Epithelial cell of umbilical artery (primary cell): Measurements from ENCODE around the gene ZNF260. TPM values are rescaled to one million over a fixed set of nuclear protein-coding genes. Genes with fewer than 3 reads are reported as not detected.

Source experiments
- total RNA-seq: library from RNA; depleted of rRNA; stranded (reverse); fragments of >200 nt; gene quantifications from 2 replicates; pipeline ENCODE4 v1.2.3, GENCODE V29; 2014

ZNF260 gene
- 15.6 and 21.7 TPM in 2 replicates for total RNA-seq

GRCh38 chr19:36528194-36528920 lies at the start of gene ZNF260:
Gene ZNF260, minus strand, starts transcription at chr19:36528271. Its CDS starts 13,033 bp downstream, at chr19:36515238.

GRCh38 chr19:36573020-36573894 lies 45.2 kb upstream of the ZNF260 start, which contains the start of gene ZNF529:
Gene ZNF529, minus strand, starts transcription at chr19:36573292. Its CDS starts 946 bp downstream, at chr19:36572346.

GRCh38 chr19:36489118-36489919 lies 38.8 kb downstream of the ZNF260 start, which contains the start of gene ZNF566:
Gene ZNF566, minus strand, starts transcription at chr19:36489561. Its CDS starts 13,004 bp downstream, at chr19:36476557.

Other genes starting within 250 kb of the ZNF260 start
- gene ZFP14, start 149.1 kb downstream of the ZNF260 start, total RNA-seq, result 1.6 and 6.1 TPM in 2 replicates
- gene ZFP82, start 109.6 kb downstream of the ZNF260 start, total RNA-seq, result 4.2 and 5.3 TPM in 2 replicates
- 9.7 and 11.2 TPM in 2 replicates for gene ZNF566, start 38.7 kb downstream of the ZNF260 start, total RNA-seq
- 8.1 and 9.4 TPM in 2 replicates for gene ZNF529, start 45.0 kb upstream of the ZNF260 start, total RNA-seq
- 5.5 and 9.4 TPM in 2 replicates for gene ZNF382, start 77.0 kb upstream of the ZNF260 start, total RNA-seq
- gene ZNF461, start 138.6 kb upstream of the ZNF260 start, total RNA-seq, result 5.6 and 6.2 TPM in 2 replicates
- 5.8 and 7.5 TPM in 2 replicates for gene ZNF567, start 159.3 kb upstream of the ZNF260 start, total RNA-seq
- gene ZNF850, start 244.5 kb upstream of the ZNF260 start, total RNA-seq, result 3.2 and 3.9 TPM in 2 replicates